PFSK-1 (cell line): ENCODE results near the gene DPF3.

Experiments
- FOXP2 ChIP-seq: optimal IDR thresholded peaks from 2 replicates; pipeline ENCODE3; 2011; ENCODE audit warnings: borderline replicate concordance, control low read depth, inconsistent platforms; ENCODE audit not compliant: insufficient read depth; ENCODE audit errors: extremely low read length, extremely low read depth
- POLR2AphosphoS5 ChIP-seq: IDR thresholded peaks from 2 replicates; pipeline ENCODE4 v1.6.1; 2012; ENCODE audit warnings: low read depth, mild to moderate bottlenecking, control low read depth, low read length, moderate library complexity
- SIN3A ChIP-seq: IDR thresholded peaks from 2 replicates; pipeline ENCODE4 v1.6.1; 2012; ENCODE audit warnings: mild to moderate bottlenecking, low read length, moderate library complexity, borderline replicate concordance; ENCODE audit not compliant: insufficient read depth
- TAF1 ChIP-seq: IDR thresholded peaks from 2 replicates; pipeline ENCODE4 v1.6.1; 2012; ENCODE audit warnings: low read length, control low read depth, borderline replicate concordance; ENCODE audit not compliant: insufficient read depth
- TF ChIP-seq, protein P1 (sequence below), 2 experiments: IDR thresholded peaks; 2 replicates each; pipeline versions ENCODE4 v1.6.1 to v1.8.0; 2011 to 2012; ENCODE audit warnings: low read depth in 2 of 2, low read length in 2 of 2, control low read depth in 1 of 2, inconsistent platforms in 1 of 2, mild to moderate bottlenecking in 1 of 2, moderate library complexity in 1 of 2; ENCODE audit not compliant: insufficient read depth in 1 of 2

The DPF3 gene

DNA sequence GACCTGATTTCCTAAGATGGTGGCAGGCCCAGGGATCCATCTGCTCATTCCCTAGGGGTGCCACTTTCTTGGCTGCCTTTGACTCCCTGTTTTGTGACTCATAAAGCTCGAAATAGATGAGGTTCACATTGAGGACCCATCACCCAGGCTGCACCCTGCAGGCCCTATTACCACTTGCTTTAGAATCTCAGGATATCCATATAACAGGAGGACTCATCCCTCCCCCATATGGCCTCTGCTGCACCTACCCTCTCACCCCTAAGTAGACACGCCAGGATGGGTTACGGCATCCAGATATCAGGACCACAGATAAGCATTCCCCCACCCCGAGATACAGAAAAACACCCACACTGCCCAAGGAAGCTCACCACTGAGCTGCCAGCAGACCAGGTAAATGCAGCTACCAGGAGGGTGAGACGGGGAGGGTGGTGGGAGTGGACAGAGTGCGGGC, 155.7 kb downstream of the DPF3 start:
- TF ChIP-seq POLR2AphosphoS5 (no peak), FOXP2 (no peak), SIN3A (no peak), TAF1 (no peak)
- TF ChIP-seq, protein P1, sequence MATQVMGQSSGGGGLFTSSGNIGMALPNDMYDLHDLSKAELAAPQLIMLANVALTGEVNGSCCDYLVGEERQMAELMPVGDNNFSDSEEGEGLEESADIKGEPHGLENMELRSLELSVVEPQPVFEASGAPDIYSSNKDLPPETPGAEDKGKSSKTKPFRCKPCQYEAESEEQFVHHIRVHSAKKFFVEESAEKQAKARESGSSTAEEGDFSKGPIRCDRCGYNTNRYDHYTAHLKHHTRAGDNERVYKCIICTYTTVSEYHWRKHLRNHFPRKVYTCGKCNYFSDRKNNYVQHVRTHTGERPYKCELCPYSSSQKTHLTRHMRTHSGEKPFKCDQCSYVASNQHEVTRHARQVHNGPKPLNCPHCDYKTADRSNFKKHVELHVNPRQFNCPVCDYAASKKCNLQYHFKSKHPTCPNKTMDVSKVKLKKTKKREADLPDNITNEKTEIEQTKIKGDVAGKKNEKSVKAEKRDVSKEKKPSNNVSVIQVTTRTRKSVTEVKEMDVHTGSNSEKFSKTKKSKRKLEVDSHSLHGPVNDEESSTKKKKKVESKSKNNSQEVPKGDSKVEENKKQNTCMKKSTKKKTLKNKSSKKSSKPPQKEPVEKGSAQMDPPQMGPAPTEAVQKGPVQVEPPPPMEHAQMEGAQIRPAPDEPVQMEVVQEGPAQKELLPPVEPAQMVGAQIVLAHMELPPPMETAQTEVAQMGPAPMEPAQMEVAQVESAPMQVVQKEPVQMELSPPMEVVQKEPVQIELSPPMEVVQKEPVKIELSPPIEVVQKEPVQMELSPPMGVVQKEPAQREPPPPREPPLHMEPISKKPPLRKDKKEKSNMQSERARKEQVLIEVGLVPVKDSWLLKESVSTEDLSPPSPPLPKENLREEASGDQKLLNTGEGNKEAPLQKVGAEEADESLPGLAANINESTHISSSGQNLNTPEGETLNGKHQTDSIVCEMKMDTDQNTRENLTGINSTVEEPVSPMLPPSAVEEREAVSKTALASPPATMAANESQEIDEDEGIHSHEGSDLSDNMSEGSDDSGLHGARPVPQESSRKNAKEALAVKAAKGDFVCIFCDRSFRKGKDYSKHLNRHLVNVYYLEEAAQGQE (IDR thresholded peaks at IDR 0.05; ENCODE audit: insufficient read depth in 1 of 2, low read depth in 2 of 2, low read length in 2 of 2) = no peak

DNA sequence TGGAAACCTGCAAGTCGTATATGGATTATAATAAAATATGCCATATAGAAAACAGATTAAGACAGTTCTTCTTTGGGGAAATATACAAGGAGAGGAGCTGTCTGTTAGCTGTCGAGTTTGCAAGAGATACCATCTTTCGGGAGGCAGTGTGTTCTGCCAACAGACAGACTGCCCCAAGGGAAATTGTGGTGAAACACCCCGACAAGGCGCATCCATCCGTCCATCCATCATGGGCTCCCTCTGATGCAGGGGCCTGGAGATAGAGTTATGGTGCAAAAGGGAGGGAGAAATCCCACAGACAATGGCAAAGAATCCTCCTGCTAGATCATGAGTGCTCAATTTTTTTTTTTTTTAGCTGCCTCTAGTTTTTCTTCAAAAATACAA, 156.3 kb downstream of the DPF3 start:
- TF ChIP-seq FOXP2 (no peak), SIN3A (no peak), TAF1 (no peak)

DNA sequence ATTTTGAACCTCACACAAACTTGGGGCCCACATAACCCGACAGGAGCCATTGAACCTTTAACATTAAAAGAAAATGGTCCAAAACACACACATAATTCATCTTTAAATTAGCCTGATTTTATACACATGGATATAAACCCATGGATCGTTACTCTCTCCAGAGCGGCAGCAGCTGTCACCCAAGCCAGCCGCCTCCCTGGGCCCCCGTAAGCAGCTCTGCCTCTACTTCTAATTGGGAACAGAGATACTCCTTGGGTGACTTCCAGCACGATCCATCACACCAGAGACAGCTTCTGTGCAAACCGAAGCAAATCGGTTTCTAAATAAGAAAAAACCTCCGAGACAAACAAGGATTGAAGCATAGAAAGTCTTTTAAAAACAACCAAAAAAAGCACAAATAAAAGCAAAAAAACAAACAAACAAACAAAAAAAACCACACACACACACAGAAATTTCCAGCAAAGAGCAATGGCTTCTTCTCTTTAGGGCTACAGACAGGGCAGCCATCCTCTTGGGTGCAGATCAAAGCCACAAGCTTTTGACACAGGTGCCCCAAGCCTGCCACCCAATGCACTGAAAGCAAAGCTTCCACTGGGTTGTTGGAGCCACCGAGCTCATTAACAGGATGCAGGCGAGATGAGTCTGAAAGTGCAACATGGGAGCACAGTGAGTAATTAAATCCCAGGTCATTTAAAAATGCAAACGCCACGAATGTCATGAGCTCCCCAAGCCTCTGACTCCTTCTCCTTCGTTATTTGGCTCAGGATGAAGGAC, 156.9 kb downstream of the DPF3 start:
- TF ChIP-seq SIN3A (no peak), POLR2AphosphoS5 (no peak), TAF1 (no peak), FOXP2 (no peak)
- TF ChIP-seq, protein P1 (IDR thresholded peaks at IDR 0.05; ENCODE audit: insufficient read depth in 1 of 2, low read depth in 2 of 2, low read length in 2 of 2) = no peak

DNA sequence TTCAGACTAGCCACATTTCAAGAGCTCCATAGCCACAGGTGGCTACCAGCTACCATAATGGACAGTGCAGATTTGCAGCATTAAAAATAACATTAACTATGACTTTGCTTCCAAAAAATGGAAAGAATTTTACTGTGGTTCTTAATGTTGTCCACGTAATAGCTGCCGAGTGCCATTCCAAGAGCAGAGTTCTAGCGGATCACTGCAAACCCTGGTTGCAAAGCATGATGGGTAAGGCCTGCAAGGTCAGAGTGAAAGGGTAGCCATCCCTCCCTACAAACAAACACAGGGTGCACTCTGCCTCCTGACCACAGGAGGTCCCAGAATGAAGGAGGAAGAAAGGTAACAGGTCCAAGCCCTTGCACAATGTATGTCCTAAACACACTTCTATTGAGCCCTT, 157.6 kb downstream of the DPF3 start:
- no peak for TF ChIP-seq TAF1

DNA sequence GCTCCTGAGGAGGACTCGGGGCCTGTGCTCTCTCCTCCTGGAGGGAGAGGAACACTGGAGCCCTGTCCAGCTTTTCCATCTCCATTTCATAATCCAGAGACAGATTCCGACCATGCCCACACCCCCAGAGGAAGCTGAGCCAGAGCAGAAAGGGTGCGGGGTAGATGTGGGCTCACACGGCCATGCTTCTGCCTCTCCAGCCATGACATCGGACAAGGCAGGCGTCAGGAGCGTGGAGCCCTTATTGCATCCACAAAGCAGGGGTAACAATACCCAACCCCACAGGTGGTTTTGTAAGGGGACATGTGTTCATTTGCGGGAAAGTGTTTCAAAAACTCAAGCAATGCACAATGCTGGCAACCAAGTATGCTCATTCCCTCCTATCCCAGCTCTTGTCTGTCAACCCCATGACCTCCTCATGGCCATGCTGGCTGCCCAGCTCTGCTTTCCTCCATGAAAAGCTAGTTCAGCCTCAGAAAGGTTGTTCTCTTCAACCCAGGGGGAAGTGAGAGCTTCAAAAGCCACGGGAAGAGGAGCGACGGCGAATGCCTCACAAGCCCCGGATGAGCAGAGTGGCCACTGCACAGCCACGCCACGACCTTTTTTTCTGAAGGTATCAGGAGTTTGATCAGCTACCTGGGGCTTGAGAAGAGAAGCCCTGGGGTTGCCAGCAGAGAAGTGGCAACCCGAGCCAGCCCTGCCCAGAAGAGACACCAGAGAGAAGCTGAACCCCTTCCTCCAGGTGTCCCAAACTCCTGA, 161.7 kb downstream of the DPF3 start:
- TF ChIP-seq TAF1 = no peak

DNA sequence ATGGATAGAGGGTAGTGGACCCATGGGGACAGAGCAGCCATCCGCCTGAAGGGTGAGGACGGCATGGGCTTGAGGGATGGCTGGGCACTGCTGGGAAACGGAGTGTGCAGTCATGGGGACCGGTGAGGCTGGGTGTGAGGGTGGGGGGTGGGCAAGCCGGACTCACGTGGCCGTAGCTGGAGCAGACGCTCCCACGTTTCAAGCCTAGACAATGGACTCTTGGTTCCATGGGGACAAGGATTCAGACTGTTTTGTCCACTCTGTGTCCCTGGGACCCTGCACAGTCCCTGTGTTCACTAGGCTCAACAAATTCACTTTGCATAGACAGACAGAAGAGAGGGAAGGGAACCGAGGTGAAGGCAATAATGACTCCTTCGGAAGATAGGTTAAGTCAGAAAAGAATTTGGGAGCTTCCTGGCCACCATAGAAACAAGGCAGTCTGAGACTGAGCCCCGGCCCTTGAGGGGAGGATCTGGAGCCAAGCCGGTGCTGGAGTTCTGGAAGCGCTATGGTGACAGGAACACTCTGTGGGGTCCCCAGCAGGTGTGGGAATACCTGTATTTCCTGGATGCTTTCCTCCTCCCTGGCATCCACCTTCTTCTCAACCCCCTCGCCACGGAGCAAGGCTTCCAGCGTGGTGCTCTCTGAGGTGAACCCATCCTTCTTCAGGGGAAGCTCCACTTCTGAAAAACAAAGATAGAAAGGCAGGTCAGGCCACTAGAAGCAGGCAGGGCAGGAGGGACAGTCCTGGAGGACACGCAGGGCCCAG, 162.5 kb downstream of the DPF3 start:
- TF ChIP-seq, protein P1 (IDR thresholded peaks at IDR 0.05; ENCODE audit: insufficient read depth in 1 of 2, low read depth in 2 of 2, low read length in 2 of 2) = no peak
- TF ChIP-seq TAF1 = no peak

DNA sequence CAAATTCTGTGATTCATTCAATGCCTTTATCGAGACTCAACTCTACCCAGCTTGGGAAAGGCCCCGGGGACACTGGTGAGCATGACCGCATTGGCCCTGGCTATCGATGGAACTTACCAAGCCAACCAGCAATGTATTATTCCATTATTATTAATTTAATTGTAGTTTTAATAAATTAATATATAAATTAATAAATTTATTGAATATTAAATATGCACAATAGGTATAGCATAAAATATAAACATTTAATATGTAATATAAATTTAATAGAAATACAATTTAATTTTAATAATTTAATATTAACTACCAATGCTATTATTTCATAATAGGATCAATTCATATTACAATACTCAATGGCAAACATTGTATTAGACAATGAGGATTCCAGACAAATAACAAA, 163.4 kb downstream of the DPF3 start:
- TF ChIP-seq TAF1 = no peak
- no peak for TF ChIP-seq FOXP2
- no peak for TF ChIP-seq POLR2AphosphoS5
- TF ChIP-seq, protein P1 (IDR thresholded peaks at IDR 0.05; ENCODE audit: insufficient read depth in 1 of 2, low read depth in 2 of 2, low read length in 2 of 2) = no peak
- TF ChIP-seq SIN3A = no peak
